ENCODE measurements around the gene KDR. TPM values are rescaled to one million over a fixed set of nuclear protein-coding genes. Genes with fewer than 3 reads are reported as not detected.

Gene KDR
- total and polyA plus RNA-seq, 10 of the 15 experiments (the other 5 are each of a cell fraction or from before 2014, with no cell fraction given): 0.04 to 0.13 TPM; not detected in 8

- RAD21 ChIA-PET (ENCODE audit: unreplicated experiment): no interaction called here
- CTCF ChIA-PET: no interaction called here
- Histone ChIP-seq H3K4me2 (ENCODE audit: control insufficient read depth, insufficient read depth) (no peak overlapping the region), H3K4me1 (ENCODE audit: control insufficient read depth, insufficient read depth, low read length) (no peaks in the 10 kb centered on the region), H3K79me2 (ENCODE audit: control insufficient read depth, insufficient read depth, low read length) (no peaks in the 10 kb centered on the region), H2AFZ (ENCODE audit: control insufficient read depth, low read depth, low read length) (no peak overlapping the region), H3K36me3 (ENCODE audit: control insufficient read depth in 2 of 2, insufficient read depth in 2 of 2, low read length in 1 of 2) (no peaks in the 10 kb centered on the region), H3K9ac (ENCODE audit: control insufficient read depth, insufficient read depth, low read length) (no peak overlapping the region), H3K27me3 (replicated peaks in 1 of 2; ENCODE audit: control insufficient read depth in 2 of 2, insufficient read depth in 2 of 2, low read length in 1 of 2) (no peaks in the 10 kb centered on the region; a peak in 1 of 4 replicates), H3K4me3 (no peak overlapping the region), H3K9me3 (replicated peaks; ENCODE audit: control insufficient read depth, insufficient read depth, low read length) (no peaks in the 10 kb centered on the region), H4K20me1 (ENCODE audit: control insufficient read depth, insufficient read depth) (no peaks in the 10 kb centered on the region), H3K27ac (ENCODE audit: control insufficient read depth, insufficient read depth) (no peak overlapping the region)
- intact Hi-C loops (cut with micrococcal nuclease; ENCODE audit: unreplicated experiment) (no loop called here), in situ Hi-C loops (cut with MboI) (no loop called here)
- no peak for FAIRE-seq
- ATAC-seq: no peak
- BruUV-seq (replicated peaks): no TSS peak
- POLR2A ChIA-PET: no interaction called here
- DNase-seq (ENCODE audit: low read depth, low spot score): no peak
- SMC1A ChIA-PET (ENCODE audit: uncharacterized antibody, unreplicated experiment): no interaction called here
- TF ChIP-seq FOS (IDR thresholded peaks at IDR 0.05; ENCODE audit: borderline replicate concordance, extremely low read depth, insufficient read length) (no peak), SMAD5 (IDR thresholded peaks at IDR 0.05; ENCODE audit: low read depth) (no peak), ATF2 (IDR thresholded peaks at IDR 0.05; ENCODE audit: low read length) (no peak), ZNF207 (IDR thresholded peaks at IDR 0.05; ENCODE audit: borderline replicate concordance) (no peak), MXI1 (IDR thresholded peaks at IDR 0.05; ENCODE audit: low read depth, low read length) (no peak), MYC (IDR thresholded peaks at IDR 0.05; ENCODE audit: insufficient read depth, insufficient read length, insufficient replicate concordance, low read length, severe bottlenecking) (no peak), KLF5 (IDR thresholded peaks at IDR 0.05; ENCODE audit: partially characterized antibody) (no peak), RB1 (IDR thresholded peaks at IDR 0.05; ENCODE audit: borderline replicate concordance) (no peak), POLR2AphosphoS2 (IDR thresholded peaks at IDR 0.05; ENCODE audit: low read depth, low read length) (no peak), IRF3 (IDR thresholded peaks at IDR 0.05) (no peak), BMI1 (IDR thresholded peaks at IDR 0.05; ENCODE audit: borderline replicate concordance) (no peak), RFX5 (IDR thresholded peaks at IDR 0.05; ENCODE audit: low read depth, low read length) (no peak), TBL1XR1 (IDR thresholded peaks at IDR 0.05; ENCODE audit: low read depth, low read length) (no peak), TCF12 (IDR thresholded peaks at IDR 0.05; ENCODE audit: low read depth, low read length) (no peak), NFIC (IDR thresholded peaks at IDR 0.05; ENCODE audit: low read depth, low read length) (no peak), NFYA (IDR thresholded peaks at IDR 0.05; ENCODE audit: borderline replicate concordance, low read depth, low read length) (no peak), MTA3 (IDR thresholded peaks at IDR 0.05; ENCODE audit: borderline replicate concordance, low read length) (no peak)
- WGBS (ENCODE audit: insufficient coverage, insufficient replicate concordance, low lambda C conversion rate, missing lambda C conversion rate): 0% methylated on average over 2 of the region's 2 CpGs
Measured at GRCh38 chr4:55122235-55122634, 3.2 kb downstream of the KDR start.
